Left renal cortex interstitium (tissue), 4 donors: ENCODE data around the gene WDR59. TPM values are rescaled to one million over a fixed set of nuclear protein-coding genes. Genes with fewer than 3 reads are reported as not detected.
"Not testable (repeated sequence)": the region's sequence is repeated elsewhere in the genome, so short reads cannot be mapped to it uniquely, and the experiment has no call there.

ENCODE experiments used
- DNase-seq, 4 donors: peaks; one replicate each; pipeline ENCODE4 v3.0.0-alpha.2; 2013; ENCODE audit warnings: low read depth in 4 of 4, low spot score in 2 of 4, missing footprints in 1 of 4
- polyA plus RNA-seq, 4 donors: library from polyadenylated mRNA; unstranded; fragments of 120-200 nt; gene quantifications; one replicate each; pipeline ENCODE4 v1.2.1, GENCODE V29; 2013; ENCODE audit not compliant: insufficient read length in 4 of 4

WDR59 gene
- polyA plus RNA-seq, 4 donors: 68.3 to 121 (median 95.2) TPM

DNA sequence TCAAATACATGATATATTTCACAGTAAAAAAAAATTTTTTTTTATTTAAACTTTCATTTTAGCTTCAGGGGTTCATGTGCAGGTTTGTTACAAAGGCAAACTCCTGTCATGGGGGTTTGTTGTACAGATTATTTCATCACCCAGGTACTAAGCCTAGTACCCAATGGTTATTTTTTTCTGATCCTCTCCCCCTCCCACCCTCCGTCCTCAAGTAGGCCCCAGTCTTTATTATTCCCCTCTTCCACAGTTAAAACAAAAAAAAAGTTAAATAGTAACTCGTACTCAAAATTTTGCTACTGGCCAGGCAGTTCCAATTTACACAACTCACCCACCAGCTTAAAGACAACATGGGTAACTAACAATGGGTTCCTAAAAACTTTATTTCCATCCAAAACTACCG, 63.9 kb downstream of the WDR59 start:
- DNase-seq: no peak

DNA sequence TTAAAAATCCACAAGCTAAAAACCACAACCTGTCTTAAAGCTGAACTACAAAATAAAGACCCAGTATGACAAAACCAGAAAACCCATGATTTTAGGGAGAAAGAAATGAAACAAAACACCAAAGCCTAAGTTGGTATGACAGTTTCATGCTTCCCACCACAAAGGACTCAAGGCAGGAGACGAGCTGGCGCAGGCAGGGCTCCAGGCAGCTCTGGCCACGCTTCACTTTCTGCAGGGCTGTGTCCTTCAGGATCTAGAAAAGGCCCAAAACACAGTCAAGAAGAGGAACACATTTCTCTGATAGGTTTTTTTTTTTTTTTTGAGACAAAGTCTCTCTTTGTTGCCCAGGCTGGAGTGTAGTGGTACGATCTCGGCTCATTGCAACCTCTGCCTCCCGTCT, 75.3 kb downstream of the WDR59 start:
- DNase-seq: no peak

DNA sequence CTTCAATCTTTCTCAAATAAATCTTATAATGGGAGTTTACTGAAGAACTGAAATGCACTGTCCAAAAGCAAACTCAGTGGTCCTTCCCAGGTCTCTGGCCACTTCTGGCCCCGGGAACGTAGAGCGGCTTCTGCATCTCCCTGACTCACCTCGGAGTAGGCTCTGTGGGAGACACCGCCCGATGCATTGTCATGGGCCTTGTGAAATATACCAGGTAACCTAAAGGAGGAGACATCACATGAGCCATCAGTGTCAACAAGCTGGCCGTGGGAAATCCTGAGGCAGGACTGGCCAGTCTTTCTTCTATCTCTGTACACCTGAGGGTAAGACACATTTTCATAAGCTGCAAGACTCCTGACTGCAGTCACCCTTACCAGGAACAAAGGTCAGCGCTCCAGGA, 76.2 kb downstream of the WDR59 start:
- not testable (repeated sequence) for DNase-seq

DNA sequence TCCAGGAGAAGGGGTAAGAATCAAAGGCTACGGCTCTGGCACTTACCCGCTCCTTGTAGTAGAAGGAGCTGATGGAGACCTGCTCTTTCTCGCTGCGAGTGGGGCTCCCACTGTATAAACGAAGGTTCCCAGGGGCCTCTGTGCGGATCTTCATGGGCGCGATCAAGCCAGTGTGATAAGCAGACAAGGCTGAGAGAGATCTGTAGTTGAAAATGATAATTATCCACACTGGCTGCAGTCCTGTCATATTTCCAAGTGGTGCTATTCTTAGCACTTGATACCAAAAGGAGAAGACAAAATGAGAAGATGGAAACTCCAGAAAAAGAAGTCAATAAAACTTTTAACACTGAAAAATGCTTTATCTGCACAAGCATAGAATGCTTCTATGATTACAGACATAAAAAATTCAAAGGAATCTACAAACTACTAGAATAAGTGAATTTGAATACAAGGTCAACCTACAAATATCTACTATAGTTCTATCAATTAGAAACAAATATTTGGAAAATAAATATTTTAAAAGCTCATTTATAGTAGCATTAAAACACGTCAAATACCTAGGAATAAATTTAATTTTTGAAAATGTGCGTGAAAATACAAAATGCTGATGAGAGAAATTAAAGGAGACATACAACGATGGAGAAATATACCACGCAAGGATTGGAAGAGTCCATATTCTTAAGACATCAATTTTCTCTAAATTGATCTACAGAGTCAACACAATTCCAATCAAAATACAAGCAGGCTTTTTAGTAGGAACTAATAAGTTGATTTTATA, 80.8 kb downstream of the WDR59 start:
- DNase-seq: no peak

DNA sequence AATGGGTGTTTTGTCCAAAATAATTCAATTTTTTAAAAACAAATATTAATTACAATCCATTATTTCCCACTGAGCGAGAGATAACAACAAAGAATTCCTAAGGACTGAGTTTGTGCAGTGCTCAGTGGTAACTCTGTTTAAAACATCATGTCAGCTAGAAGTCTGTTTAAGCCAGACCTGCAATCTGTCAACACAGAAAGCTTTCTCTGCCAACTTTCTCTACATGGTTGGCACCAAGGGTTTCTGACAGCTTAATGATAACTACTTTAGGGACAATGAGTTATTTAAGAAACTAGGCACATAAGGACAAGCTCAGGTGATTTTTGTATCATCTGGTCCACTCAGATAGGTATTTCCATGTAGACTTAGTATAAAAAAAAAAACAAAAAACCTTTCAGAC, 81.8 kb downstream of the WDR59 start:
- no peak for DNase-seq

DNA sequence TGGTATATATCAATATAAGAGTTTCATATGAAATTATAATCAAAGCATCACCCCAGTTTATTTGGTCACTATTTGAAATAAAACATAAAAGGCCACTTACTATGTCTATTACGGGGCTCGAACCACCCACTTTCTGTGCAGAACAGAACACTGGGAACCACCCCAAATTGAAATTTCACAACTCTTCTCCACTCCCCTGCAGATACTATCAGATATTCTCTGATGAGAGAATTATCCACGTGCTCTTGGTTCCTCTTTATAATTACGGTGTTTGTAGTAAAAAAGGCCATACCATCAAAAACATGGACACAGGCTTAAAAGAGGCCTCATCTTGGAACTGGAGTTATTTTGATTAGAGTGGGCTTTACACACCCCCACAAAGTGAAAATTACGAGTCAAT, 82.8 kb downstream of the WDR59 start:
- no peak for DNase-seq

DNA sequence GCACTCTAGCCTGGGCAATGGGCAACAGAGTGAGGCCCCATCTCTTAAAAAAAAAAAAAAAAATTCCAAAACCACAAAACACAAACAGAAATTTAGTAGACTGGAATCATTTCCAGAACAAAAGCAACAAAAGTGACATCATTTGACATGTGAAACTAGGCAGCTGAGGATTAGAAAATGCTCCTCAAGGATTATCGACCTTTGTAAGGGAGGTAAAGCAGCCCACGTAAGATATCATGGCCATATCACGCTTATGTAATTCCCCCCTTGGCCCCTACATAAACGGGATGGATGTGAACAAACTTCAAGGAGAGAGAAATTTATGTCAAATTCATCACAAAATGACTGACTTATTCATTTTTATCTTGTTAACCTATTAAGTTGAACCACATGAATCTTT, 83.3 kb downstream of the WDR59 start:
- DNase-seq: no peak

DNA sequence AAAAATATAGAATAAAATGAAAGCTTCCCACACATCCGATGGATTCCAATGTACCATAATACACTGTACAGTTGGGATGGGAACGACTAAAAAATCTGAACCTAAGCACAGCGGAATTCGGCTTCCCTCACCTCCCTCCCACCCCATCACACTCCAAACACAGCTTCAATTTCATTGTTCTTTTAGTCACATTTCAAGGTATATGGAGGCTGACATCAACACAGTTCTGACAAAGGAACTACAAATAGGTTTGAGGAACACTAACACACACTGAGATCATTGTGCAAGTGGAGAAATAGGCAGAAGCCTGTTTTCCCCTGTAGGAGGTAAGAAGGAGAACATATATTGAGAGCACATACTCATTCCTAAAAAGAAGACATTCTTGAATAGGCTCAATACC, 85.1 kb downstream of the WDR59 start:
- no peak for DNase-seq

DNA sequence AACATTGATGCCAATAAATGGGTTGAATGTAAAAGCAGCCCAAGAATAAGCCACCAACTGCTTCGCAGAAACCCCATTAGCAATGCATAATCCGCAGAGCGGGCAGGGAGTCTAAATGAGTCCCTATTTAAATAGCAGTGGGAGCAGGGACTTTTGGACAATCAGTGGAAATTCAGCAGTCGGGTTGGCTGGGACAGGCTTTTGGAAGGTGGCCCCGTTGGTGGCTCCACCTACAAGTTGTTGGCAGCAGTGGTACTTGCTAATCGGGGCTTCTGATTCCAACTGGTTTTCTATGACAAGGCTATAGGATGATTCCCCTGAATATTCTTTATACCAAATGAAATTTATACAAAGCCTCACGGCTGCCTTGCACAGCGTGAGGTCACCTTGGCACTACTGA, 86.3 kb downstream of the WDR59 start:
- no peak for DNase-seq

DNA sequence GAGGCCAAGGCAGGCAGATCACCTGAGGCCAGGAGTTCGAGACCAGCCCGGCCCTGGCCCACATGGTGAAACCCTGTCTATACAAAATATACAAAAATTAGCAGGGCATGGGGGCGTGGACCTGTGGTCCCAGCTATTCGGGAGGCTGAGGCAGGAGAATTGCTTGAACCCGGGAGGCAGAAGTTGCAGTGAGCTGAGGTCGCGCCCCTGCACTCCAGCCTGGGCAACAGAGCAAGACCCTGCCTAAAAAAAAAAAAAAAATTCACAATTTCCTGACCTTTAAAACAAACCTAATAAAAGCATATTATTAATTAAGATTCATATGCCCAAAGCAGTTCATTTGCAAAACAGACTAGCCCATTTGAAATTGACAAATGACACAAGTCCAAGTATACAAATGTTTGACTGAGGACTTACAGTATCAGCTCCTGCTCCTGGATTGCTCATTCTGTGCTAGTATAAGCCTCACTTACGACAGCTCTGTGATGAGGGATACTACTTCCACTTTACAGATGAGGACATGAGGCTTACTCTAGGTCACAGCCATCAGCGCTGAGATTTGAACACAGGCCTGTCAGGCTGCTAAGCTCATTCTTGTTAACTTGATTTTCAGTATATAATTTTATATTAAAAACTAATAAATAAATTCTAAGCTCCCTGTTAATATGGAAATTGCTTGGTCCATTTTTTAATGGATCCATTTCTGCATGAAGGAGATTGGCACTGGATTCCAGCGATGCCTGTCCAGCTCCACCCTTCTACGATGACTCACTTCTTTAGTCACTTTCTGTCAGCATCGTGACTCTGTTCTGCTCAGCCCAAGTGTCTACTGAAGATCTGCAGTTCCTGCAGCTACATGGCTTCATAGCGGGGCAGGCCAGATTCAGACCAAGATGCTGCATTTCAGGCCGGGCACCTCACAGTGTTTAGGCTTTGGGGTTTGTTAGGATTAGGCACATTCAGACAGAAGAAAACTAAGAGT, 88.2 kb downstream of the WDR59 start:
- DNase-seq: no peak

DNA sequence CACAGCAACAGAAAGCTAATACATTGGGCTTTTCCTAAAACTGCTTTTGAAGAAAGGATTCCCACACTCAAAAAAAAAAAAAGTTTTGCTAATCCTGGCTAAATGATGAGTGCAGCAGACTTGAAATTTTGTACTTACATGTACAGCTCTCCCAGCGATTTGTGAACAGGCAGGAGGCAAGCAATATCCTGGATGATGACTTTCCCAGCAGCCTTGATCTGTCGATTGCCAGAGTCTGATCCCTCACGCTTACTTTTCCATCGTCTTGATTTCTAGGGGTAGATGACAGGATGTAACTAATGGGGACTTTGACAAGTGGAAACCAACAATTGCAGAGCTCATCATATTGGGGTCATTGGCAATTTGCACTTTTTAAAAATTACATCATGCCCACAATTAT, 91.4 kb downstream of the WDR59 start:
- no peak for DNase-seq

DNA sequence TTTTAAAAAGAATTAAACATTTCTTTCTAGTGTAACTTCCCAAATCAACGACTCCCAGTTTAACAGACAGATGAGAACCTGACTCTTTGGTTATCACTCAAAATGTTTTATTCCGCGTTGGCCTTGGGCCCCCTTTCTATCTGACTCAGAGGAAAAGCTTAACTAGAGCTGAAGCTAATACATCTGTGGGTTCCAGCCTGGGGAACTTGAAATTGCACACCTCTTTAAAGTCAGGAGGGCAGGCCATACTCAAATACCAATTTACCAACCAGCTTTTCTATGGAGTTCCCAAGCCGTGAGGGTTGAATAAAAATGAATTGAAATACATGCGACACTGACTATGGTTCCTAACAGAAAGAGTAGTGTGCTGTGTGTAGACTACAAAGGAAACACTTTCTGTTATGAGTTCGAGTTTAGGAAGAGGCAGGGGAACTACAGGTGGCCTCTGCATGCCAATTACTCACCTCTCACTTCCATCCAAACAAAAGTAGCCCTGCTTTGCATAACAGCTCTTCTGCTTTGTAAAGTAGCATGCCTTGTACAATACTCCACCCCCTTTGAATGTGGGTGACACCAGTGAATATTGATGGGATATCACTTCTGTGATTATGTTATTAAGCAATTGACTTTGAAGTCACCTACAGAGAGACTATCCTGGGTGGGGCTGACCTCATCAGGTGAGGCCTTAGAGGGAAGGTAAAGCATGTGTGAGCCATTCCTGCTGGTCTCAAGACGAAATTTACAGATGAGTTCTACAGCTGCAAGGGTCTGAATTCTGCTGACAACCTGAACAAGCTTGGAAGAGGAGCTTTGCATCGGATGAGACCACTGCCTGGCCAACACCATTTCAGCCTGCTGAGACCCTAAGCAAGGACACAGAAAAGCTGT, 92.1 kb downstream of the WDR59 start:
- no peak for DNase-seq

DNA sequence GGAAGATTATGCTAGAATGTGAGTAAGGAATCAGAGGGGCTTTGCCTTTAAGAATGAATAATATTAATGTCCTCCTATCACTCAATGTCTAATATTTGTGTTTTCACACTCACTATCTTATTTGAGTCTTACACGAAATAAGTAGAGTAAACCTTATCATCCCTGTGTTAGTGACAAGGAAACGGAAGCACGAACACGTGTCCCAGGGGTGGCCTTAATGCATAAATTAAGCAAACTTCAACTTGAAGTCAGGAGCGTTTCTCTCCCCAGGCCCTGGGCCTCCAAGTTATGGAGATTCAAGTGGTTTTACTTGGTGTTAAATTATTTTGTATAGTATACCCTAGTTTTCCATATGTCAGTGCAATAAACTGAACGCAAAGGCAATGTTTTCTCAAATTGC, 96.0 kb downstream of the WDR59 start:
- DNase-seq: no peak

DNA sequence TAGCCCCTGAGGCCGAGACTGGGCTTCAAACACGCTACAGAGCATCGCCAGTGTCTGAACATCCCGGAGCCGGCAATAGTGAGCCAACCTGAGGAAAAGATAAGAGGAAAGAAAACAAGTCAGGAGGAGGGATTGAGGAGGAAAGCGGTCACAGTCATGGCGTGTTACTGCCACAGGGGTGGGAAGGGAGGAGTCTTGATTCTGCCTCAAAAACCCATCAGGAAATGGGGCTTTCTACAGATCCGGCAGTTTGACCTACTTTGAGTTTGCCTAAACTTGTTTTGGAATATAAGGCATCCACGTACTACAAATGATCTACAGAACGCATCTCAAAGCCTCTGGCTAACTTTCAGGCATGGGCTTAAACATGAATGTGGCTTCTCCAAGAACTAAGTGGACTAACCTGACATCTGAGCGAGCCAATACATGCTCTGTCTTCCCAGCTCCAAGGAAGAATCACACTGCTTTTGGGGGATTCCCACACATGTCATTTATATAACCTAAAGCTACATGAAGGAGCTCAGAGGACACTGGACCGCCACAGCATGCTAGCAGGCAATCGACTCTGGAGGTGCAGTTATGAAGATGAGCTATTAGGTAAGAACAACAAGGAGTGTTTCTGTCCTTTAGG, 96.6 kb downstream of the WDR59 start:
- DNase-seq: no peak

DNA sequence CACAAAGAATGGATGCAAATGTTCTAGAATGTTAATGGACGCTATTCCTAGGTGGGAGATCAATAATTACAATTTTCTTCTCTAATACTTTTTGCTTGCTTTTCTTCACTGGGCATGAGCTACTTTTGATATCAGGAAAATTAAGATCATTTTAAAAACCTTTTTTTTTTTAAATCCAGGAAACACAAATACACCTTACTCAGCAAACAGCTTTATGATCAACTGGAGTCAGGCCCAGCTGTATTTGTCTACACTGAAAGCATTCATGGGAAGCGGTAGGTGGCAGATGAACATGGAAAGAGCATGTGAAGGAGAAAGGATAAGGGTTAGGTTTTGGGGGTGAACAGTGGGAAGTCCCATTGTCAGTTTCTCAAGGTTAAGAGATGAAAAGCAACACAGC, 97.8 kb downstream of the WDR59 start:
- DNase-seq: no peak

DNA sequence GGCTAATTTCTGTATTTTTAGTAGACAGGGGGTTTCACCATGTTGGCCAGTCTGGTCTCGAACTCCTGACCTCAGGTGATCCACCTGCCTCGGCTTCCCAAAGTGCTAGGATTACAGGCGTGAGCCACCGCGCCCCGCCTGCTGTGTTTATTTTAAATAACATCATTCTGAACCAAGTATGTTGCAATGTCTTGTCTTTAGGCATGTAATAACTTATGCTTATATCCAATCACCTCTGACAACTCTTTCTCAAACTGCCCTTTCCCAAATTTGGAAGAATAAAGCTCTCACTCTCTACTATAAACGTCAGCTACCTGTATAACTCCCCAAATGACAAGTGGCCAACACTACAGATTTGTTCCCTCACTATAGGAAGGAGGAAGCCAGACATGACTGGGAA, 107.2 kb downstream of the WDR59 start:
- no peak for DNase-seq

DNA sequence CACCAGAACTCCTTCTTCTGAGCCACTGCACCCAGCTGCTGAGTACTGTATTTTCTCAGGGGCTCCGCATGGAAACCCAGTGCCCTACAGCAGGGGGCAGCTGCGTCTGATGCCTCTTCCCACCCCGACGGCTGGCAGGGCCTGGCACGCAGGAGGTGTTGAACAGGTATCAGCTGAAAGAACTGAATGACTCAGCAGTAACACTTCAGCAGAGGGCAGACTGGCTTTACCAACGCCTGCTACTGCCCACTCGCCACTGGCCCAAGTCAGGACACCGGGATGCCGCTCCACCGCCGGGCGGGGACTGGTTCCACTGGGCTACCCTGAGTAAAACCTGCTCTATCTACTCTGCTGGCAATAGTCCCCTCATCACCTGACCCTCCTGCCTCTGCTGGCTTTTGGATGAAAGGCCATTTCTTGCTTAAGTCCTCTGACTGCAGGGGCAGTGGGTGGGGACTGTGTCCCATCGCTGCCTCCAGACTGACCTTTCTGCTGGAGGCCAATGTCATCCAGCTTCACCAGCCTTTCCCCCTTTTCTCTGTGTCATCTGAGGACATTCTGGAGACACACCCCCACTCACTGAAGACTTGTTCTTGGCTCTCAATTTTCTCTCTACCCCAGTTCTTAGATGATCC, 109.9 kb downstream of the WDR59 start:
- no peak for DNase-seq

DNA sequence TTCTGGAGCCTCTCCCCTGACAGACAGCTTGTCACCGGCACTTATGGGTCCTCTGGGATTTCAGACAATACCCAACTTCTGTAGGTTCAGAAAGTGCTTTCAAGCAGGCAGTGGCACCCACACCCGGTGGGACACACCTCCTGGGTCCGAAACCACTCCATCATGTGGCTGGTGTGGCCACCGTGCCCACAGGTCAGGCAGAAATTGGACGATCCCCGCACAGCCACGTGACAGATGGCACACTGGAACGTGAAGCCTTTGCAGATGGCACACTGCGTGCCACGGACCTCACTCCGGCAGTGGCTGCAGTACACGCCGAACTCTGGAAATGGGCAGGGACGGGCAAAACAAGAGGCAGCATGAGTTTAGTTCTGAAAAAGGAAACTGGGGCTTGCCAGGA, 110.8 kb downstream of the WDR59 start:
- DNase-seq: no peak

DNA sequence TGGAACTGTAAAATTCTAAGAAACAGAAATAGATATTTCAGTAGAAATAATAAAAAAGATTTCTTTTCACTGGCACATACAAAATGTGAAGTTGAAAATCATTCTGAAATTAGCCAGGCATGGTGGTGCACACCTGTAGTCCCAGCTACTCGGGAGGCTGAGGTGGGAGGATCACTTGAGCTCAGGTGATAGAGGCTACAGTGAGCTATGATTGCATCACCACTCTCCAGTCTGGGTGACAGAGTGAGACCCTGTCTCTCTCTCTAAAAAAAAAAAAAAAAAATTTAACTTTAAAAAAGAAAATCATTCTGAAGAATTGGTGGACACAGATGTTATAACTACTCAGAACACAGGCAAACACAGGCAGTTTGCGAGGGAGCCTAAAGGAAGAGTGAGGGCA, 112.6 kb downstream of the WDR59 start:
- no peak for DNase-seq

DNA sequence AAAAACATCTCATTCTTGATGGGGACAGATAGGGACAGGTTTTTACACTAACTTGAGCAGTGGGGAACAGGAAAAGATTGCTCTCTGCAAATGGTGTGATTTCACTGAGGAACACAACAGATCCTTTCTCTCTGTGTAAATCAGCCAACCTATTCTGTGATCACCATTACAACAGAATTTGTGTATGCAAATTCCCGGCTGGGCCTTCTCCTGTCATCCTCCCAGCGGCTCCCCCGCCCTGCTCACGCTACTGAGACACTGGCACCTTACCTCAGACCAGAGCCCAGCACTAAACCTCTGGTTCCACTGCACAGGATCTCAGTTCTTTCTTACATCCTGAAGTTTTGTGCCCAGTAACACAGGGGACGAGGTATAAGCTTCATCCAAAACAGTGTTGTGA, 113.3 kb downstream of the WDR59 start:
- no peak for DNase-seq
